Limb (tissue), 2 donors: ENCODE results near the gene AFDN.

Source experiments
- DNase-seq, 2 donors: peaks; one replicate each; pipeline ENCODE4 v3.0.0-alpha.2; 2016; ENCODE audit errors: extremely low spot score in 2 of 2

AFDN gene

GRCh38 chr6:167912494-167912893 is 85.8 kb downstream of the AFDN start:
- DNase-seq: no peak

- DNase-seq: no peak
Observed at GRCh38 chr6:167913699-167914098, 87.0 kb downstream of the AFDN start.

- no peak for DNase-seq
Observed at GRCh38 chr6:167915139-167915538, 88.4 kb downstream of the AFDN start.

GRCh38 chr6:167917551-167918154 is 90.9 kb downstream of the AFDN start:
- no peak for DNase-seq

- DNase-seq: no peak
Observed at GRCh38 chr6:167918548-167919278, 92.0 kb downstream of the AFDN start.

GRCh38 chr6:167919349-167919748 is 92.6 kb downstream of the AFDN start:
- no peak for DNase-seq

GRCh38 chr6:167920165-167920564 is 93.5 kb downstream of the AFDN start:
- no peak for DNase-seq

- DNase-seq: no peak
Observed at GRCh38 chr6:167921831-167922230, 95.1 kb downstream of the AFDN start.

- no peak for DNase-seq
Observed at GRCh38 chr6:167925026-167925425, 98.3 kb downstream of the AFDN start.

- no peak for DNase-seq
Observed at GRCh38 chr6:167927246-167927645, 100.5 kb downstream of the AFDN start.

GRCh38 chr6:167928111-167928510 is 101.4 kb downstream of the AFDN start:
- DNase-seq: no peak

- DNase-seq: no peak
Observed at GRCh38 chr6:167930295-167930694, 103.6 kb downstream of the AFDN start.

- no peak for DNase-seq
Observed at GRCh38 chr6:167932468-167933276, 106.0 kb downstream of the AFDN start.

- DNase-seq: no peak
Observed at GRCh38 chr6:167933290-167933689, 106.6 kb downstream of the AFDN start.

GRCh38 chr6:167933847-167934246 is 107.1 kb downstream of the AFDN start:
- DNase-seq: no peak

GRCh38 chr6:167934426-167934864 is 107.7 kb downstream of the AFDN start:
- DNase-seq: no peak

GRCh38 chr6:167936051-167936450 is 109.3 kb downstream of the AFDN start:
- DNase-seq: no peak

GRCh38 chr6:167937301-167937700 is 110.6 kb downstream of the AFDN start:
- DNase-seq: no peak

GRCh38 chr6:167937948-167938911 is 111.5 kb downstream of the AFDN start:
- no peak for DNase-seq

GRCh38 chr6:167941822-167942221 is 115.1 kb downstream of the AFDN start:
- no peak for DNase-seq

- DNase-seq: no peak
Observed at GRCh38 chr6:167944130-167944529, 117.4 kb downstream of the AFDN start.
